Aorta (tissue), 5 donors: ENCODE data around the gene ERGIC1. TPM values are rescaled to one million over a fixed set of nuclear protein-coding genes. Genes with fewer than 3 reads are reported as not detected.
A peak's percentile ranks its signal among the peaks of the same experiment; 100 is the strongest.
"Not testable (repeated sequence)": the region's sequence is repeated elsewhere in the genome, so short reads cannot be mapped to it uniquely, and the experiment has no call there.

ENCODE experiments used
- ATAC-seq: fragments of 200-7000 bp; cut with Tn5 transposase; one replicate; pipeline ENCODE4 v1.9.1; 2022; ENCODE audit warnings: moderate library complexity; ENCODE audit not compliant: low FRiP score
- DNase-seq, 2 donors: peaks; one replicate each; pipeline ENCODE4 v3.0.0-alpha.2; 2020
- H3K27ac ChIP-seq, 2 donors: one replicate each; pipeline ENCODE4 v1.5.1; 2013; ENCODE audit warnings: low read length in 2 of 2, mild to moderate bottlenecking in 2 of 2, moderate library complexity in 2 of 2, control low read depth in 1 of 2, inconsistent platforms in 1 of 2, low read depth in 1 of 2
- H3K27me3 ChIP-seq, 2 donors: one replicate each; pipeline ENCODE4 v1.6.1; 2013; ENCODE audit warnings: control low read depth in 1 of 2, low read length in 1 of 2, mild to moderate bottlenecking in 1 of 2, moderate library complexity in 1 of 2; ENCODE audit not compliant: insufficient read depth in 2 of 2, control insufficient read depth in 1 of 2
- H3K36me3 ChIP-seq, 2 donors: one replicate each; pipeline ENCODE4 v1.6.1; 2013; ENCODE audit warnings: control low read depth in 1 of 2, low read length in 1 of 2, mild to moderate bottlenecking in 1 of 2; ENCODE audit not compliant: insufficient read depth in 2 of 2, control insufficient read depth in 1 of 2
- H3K4me1 ChIP-seq, 2 donors: one replicate each; pipeline ENCODE4 v1.6.1; 2013; ENCODE audit warnings: low read length in 2 of 2, control low read depth in 1 of 2, mild to moderate bottlenecking in 1 of 2, moderate library complexity in 1 of 2; ENCODE audit not compliant: insufficient read depth in 2 of 2, control insufficient read depth in 1 of 2
- H3K4me3 ChIP-seq, 2 donors: one replicate each; pipeline ENCODE4 v1.5.1; 2013; ENCODE audit warnings: low read length in 2 of 2, control low read depth in 1 of 2, mild to moderate bottlenecking in 1 of 2
- H3K9me3 ChIP-seq: one replicate; pipeline ENCODE4 v1.6.1; 2013; ENCODE audit warnings: mild to moderate bottlenecking, low read length; ENCODE audit not compliant: control insufficient read depth
- WGBS, 2 donors: extraction: QIAGEN DNeasy Blood & Tissue Kit; methylation state at CpG; one replicate each; pipeline ENCODE4 v1.1.7; 2013; 5-methylcytosine and 5-hydroxymethylcytosine counted together
- intact Hi-C, 2 donors: fragments of 100-400 bp; cut with DNase I; formaldehyde crosslinking; loops; one replicate each; pipeline versions ENCODE4 v1.14.2 to v1.15.0; 2022
- polyA plus RNA-seq, 2 donors: library from polyadenylated mRNA; stranded (reverse); fragments of 200-250 nt; gene quantifications; one replicate each; pipeline ENCODE4 v1.2.3, GENCODE V29; 2013
- total RNA-seq, 2 donors: library from RNA; stranded (reverse); fragmentation: NEBNext Ultra II Directional; extraction: Animal tissue kit (Norgen Biotek cat#: 25700); gene quantifications; one replicate each; pipeline ENCODE4 v1.2.1, GENCODE V29; 2021
- donor health status: healthy with polysubstance abuse.
- donor health status: Bipolar disorder and iron deficiency.
- donor health status: DM: no; HTN: no; CAD: no.
- donor health status: DM: no; HTN: no; CAD: no.
- donor health status: DM: yes; HTN: yes; CAD: no.

The ERGIC1 gene
- total and polyA plus RNA-seq, 4 donors: 122 to 170 (median 130) TPM

GRCh38 chr5:172806897-172807672 is 27.0 kb upstream of the ERGIC1 start:
- Histone ChIP-seq H3K27ac (peak overlapping the region in 1 of 2 donors; percentile 26), H3K36me3 (no peaks in the 10 kb centered on the region), H3K27me3 (no peaks in the 10 kb centered on the region), H3K4me1 (no peaks in the 10 kb centered on the region), H3K4me3 (no peak overlapping the region), H3K9me3 (peaks cover 2% of the 10 kb centered on the region)
- WGBS, 2 donors: 56 to 57% methylated on average over 24 of the region's 24 CpGs
- intact Hi-C loops: no loop called here
- DNase-seq: peak; percentile 94 to 96
- peak; percentile 95 for ATAC-seq

DNA sequence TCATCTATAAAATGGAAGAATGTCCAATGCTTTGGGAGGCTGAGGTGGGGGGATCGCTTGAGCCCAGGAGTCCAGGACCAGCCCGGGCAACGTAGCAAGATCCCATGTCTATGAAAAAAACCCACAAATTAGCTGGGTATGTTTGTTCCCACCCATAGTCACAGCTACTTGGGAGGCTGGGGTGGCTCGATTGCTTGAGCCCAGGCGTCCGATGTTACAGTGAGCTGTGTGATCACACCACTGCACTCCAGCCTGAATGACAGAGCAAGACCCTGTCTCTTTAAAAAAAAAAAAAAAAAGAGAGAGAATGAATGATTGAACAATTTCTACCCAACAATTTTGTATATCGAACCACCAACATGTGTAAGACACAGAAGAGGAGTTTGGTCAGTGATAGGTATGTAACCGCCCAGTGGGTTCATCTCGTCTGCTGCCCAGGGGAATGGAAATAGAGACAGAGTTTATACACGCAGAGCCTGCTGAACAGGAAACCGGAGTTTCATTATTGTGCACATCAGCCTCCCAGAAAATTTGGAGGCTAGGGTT is 26.2 kb upstream of the ERGIC1 start:
- Histone ChIP-seq H3K4me1 (no peaks in the 10 kb centered on the region), H3K36me3 (no peaks in the 10 kb centered on the region), H3K27me3 (no peaks in the 10 kb centered on the region), H3K4me3 (no peak overlapping the region), H3K27ac (peak overlapping the region in 1 of 2 donors; percentile 8), H3K9me3 (peaks cover 2% of the 10 kb centered on the region)
- WGBS, 2 donors: 88 to 89% methylated on average over 11 of the region's 11 CpGs
- DNase-seq: no peak
- intact Hi-C loops: no loop called here
- ATAC-seq: no peak

DNA sequence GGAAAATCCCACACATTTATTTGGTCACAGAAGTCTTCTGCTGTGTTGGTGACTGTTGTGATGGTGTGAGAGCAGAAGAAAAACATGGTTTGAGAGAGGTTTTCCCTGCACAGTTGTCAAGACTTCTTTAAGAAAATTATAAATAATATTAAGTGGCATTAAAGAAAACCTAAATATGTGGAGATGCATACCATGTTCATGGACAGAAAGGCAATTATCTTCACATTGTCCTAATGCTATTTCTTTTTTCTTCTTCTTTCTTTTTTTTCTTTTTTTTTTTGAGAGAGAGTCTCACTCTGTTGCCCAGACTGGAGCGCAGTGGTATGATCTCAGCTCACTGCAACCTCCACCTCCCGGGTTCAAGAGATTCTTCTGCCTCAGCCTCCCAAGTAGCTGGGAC is 24.3 kb upstream of the ERGIC1 start:
- Histone ChIP-seq H3K27ac (no peak overlapping the region), H3K4me3 (no peak overlapping the region), H3K36me3 (no peaks in the 10 kb centered on the region), H3K27me3 (no peaks in the 10 kb centered on the region), H3K9me3 (peaks cover 2% of the 10 kb centered on the region), H3K4me1 (no peaks in the 10 kb centered on the region)
- WGBS, 2 donors: 89 to 98% methylated on average over 2 of the region's 2 CpGs
- ATAC-seq (no peak), DNase-seq (no peak)
- intact Hi-C loops: no loop called here

DNA sequence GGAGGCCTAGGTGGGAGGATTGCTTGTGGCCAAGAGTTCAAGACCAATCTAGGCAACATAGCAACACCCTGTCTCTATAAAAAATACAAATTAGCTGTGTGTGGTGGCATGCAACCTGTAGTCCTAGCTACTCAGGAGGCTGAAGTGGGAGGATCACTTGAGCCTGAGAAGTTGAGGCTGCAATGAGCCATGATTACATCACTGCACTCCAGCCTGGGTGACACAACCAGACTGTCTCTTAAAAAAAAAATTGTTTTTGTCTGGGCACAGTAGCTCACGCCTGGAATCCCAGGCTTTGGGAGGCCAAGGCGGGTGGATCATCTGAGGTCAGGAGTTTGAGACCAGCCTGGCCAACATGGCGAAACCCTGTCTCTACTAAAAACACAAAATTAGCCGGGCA is 23.1 kb upstream of the ERGIC1 start:
- H3K27ac ChIP-seq, H3K4me3 ChIP-seq, H3K36me3 ChIP-seq, intact Hi-C loops, H3K4me1 ChIP-seq, H3K27me3 ChIP-seq, ATAC-seq, DNase-seq, H3K9me3 ChIP-seq: not testable (repeated sequence)
- WGBS, 2 donors: 93 to 97% methylated on average over 4 of the region's 4 CpGs

- WGBS, 2 donors: 75 to 80% methylated on average over 7 of the region's 7 CpGs
- no peak for ATAC-seq
- intact Hi-C loops: no loop called here
- H3K36me3 ChIP-seq: no peaks in the 10 kb centered on the region
- H3K27me3 ChIP-seq: no peaks in the 10 kb centered on the region
- DNase-seq: no peak
- H3K4me1 ChIP-seq: no peaks in the 10 kb centered on the region
- H3K27ac ChIP-seq: no peak overlapping the region
- no peak overlapping the region for H3K4me3 ChIP-seq
- no peaks in the 10 kb centered on the region for H3K9me3 ChIP-seq
Observed at GRCh38 chr5:172815631-172816030, 18.4 kb upstream of the ERGIC1 start.

- Histone ChIP-seq H3K27ac (no peak overlapping the region), H3K4me1 (no peaks in the 10 kb centered on the region), H3K36me3 (no peaks in the 10 kb centered on the region), H3K4me3 (no peak overlapping the region), H3K27me3 (no peaks in the 10 kb centered on the region), H3K9me3 (no peaks in the 10 kb centered on the region)
- no peak for DNase-seq
- ATAC-seq: no peak
- WGBS, 2 donors: 83 to 86% methylated on average over 5 of the region's 5 CpGs
- intact Hi-C loops: no loop called here
Observed at GRCh38 chr5:172816925-172817562, 17.0 kb upstream of the ERGIC1 start.

GRCh38 chr5:172817664-172818063 is 16.4 kb upstream of the ERGIC1 start:
- Histone ChIP-seq H3K27ac (no peak overlapping the region), H3K27me3 (no peaks in the 10 kb centered on the region), H3K36me3 (no peaks in the 10 kb centered on the region), H3K4me3 (no peak overlapping the region), H3K9me3 (no peaks in the 10 kb centered on the region), H3K4me1 (no peaks in the 10 kb centered on the region)
- ATAC-seq (no peak), DNase-seq (peak in 1 of 2 donors; percentile 4)
- 95 to 97% methylated on average over 7 of the region's 7 CpGs for WGBS, 2 donors
- intact Hi-C loops: no loop called here

DNA sequence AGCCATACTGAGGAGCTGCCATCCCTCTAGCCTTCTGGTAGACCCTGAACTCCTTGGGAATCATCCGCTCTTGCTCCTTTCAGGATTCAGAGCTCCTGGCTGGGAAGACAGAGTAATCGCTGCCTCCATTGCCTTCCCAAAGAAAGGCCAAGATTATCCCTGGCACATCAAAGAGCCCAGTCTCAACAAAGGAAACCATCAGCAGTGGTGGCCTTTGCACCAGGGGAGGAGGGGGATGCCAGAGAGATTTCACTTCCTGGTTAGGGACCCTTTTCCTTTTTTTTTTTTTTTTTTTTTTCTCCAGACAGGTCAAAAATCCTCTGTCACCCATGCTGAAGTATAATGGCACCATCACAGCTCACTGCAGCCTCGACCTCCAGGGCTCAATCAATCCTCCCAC is 16.0 kb upstream of the ERGIC1 start:
- H3K27me3 ChIP-seq: no peaks in the 10 kb centered on the region
- WGBS, 2 donors: 98 to 99% methylated on average over 3 of the region's 3 CpGs
- DNase-seq: peak in 1 of 2 donors; percentile 1
- intact Hi-C loops: no loop called here
- no peak overlapping the region for H3K27ac ChIP-seq
- H3K4me3 ChIP-seq: no peak overlapping the region
- no peaks in the 10 kb centered on the region for H3K36me3 ChIP-seq
- no peaks in the 10 kb centered on the region for H3K9me3 ChIP-seq
- ATAC-seq: no peak
- H3K4me1 ChIP-seq: no peaks in the 10 kb centered on the region

- DNase-seq (peak in 1 of 2 donors; percentile 50), ATAC-seq (no peak)
- H3K4me1 ChIP-seq: no peaks in the 10 kb centered on the region
- intact Hi-C loops: no loop called here
- no peak overlapping the region for H3K27ac ChIP-seq
- WGBS, 2 donors: 93 to 96% methylated on average over 3 of the region's 3 CpGs
- no peaks in the 10 kb centered on the region for H3K9me3 ChIP-seq
- H3K4me3 ChIP-seq: no peak overlapping the region
- no peaks in the 10 kb centered on the region for H3K36me3 ChIP-seq
- H3K27me3 ChIP-seq: no peaks in the 10 kb centered on the region
Observed at GRCh38 chr5:172819569-172819968, 14.5 kb upstream of the ERGIC1 start.
